Fibroblast of lung (primary cell): ENCODE data around the gene HBG1. TPM values are rescaled to one million over a fixed set of nuclear protein-coding genes. Genes with fewer than 3 reads are reported as not detected.

Source experiments
- DNase-seq, 2 donors: peaks; one replicate each; pipeline versions ENCODE4 v3.0.0 to v3.0.0-alpha.2; 2010; ENCODE audit warnings: low read depth in 2 of 2
- H2AFZ ChIP-seq: 2 replicates; pipeline ENCODE4 v1.5.1; 2012; ENCODE audit warnings: low read length, control low read depth, inconsistent platforms
- H3K27ac ChIP-seq: 2 replicates; pipeline ENCODE4 v1.5.1; 2011; ENCODE audit warnings: low read length, control low read depth; ENCODE audit not compliant: insufficient read depth
- H3K27me3 ChIP-seq: 2 replicates; pipeline ENCODE4 v1.5.1; 2011; ENCODE audit warnings: mild to moderate bottlenecking, low read length; ENCODE audit not compliant: control insufficient read depth, insufficient read depth
- H3K36me3 ChIP-seq: 2 replicates; pipeline ENCODE4 v1.5.1; 2011; ENCODE audit warnings: low read length; ENCODE audit not compliant: control insufficient read depth, insufficient read depth
- H3K4me1 ChIP-seq: 2 replicates; pipeline ENCODE4 v1.5.1; 2011; ENCODE audit warnings: low read length; ENCODE audit not compliant: control insufficient read depth, insufficient read depth; ENCODE audit errors: extremely low read depth
- H3K4me2 ChIP-seq: 2 replicates; pipeline ENCODE4 v1.5.1; 2011; ENCODE audit warnings: low read length, control low read depth; ENCODE audit not compliant: insufficient read depth; ENCODE audit errors: extremely low read depth
- H3K4me3 ChIP-seq, 4 experiments: fragments of 200-600 bp in 1 of 4; sonication (generic) in 1 of 4; replicated peaks in 1 of 4; 2 replicates each; pipeline ENCODE4 v1.5.1; 2011 to 2016; ENCODE audit warnings: low read length in 4 of 4, low read depth in 3 of 4, mild to moderate bottlenecking in 3 of 4, control low read depth in 2 of 4, inconsistent platforms in 1 of 4, mixed read lengths in 1 of 4; ENCODE audit not compliant: insufficient read depth in 1 of 4; ENCODE audit errors: control extremely low read depth in 1 of 4
- H3K79me2 ChIP-seq: 2 replicates; pipeline ENCODE4 v1.5.1; 2012; ENCODE audit warnings: mild to moderate bottlenecking, low read length, inconsistent platforms; ENCODE audit not compliant: control insufficient read depth, insufficient read depth
- H3K9ac ChIP-seq: 2 replicates; pipeline ENCODE4 v1.5.1; 2011; ENCODE audit warnings: mild to moderate bottlenecking, low read length, control low read depth; ENCODE audit not compliant: insufficient read depth
- H3K9me3 ChIP-seq: 2 replicates; pipeline ENCODE4 v1.5.1; 2012; ENCODE audit warnings: low read depth, low read length; ENCODE audit not compliant: control insufficient read depth, insufficient read depth
- H4K20me1 ChIP-seq: 2 replicates; pipeline ENCODE4 v1.5.1; 2011; ENCODE audit warnings: low read length; ENCODE audit not compliant: control insufficient read depth, insufficient read depth; ENCODE audit errors: extremely low read depth
- CTCF ChIP-seq, 2 donors: IDR thresholded peaks in 1 of 2; conservative IDR thresholded peaks in 1 of 2; 1 replicate in 1 of 2; 2 replicates in 1 of 2; pipeline ENCODE4 v1.5.1; 2011 to 2012; ENCODE audit warnings: low read length in 2 of 2, control low read depth in 1 of 2, inconsistent platforms in 1 of 2, low read depth in 1 of 2, mild to moderate bottlenecking in 1 of 2
- EZH2 ChIP-seq: IDR thresholded peaks from 2 replicates; pipeline ENCODE4 v1.5.1; 2012; ENCODE audit warnings: low read length, control low read depth, mild to moderate bottlenecking; ENCODE audit errors: missing control alignments
- polyA plus RNA-seq, 2 donors: library from polyadenylated mRNA; depleted of rRNA in 1 of 2; stranded (reverse) in 1 of 2; unstranded in 1 of 2; fragments of >200 nt; gene quantifications; 2 replicates each; pipeline ENCODE4 v1.2.1, GENCODE V29; 2011 to 2012; ENCODE audit warnings: missing spikeins in 1 of 2
- total RNA-seq: library from RNA; depleted of rRNA; stranded (reverse); fragments of >200 nt; gene quantifications from 2 replicates; pipeline ENCODE4 v1.2.1, GENCODE V29; 2014

The HBG1 gene
- total and polyA plus RNA-seq, 2 donors (not counting 1 experiment from before 2014, with no cell fraction given), result 0.41 TPM; not detected in 1

- no peaks in the 10 kb centered on the region for H3K27me3 ChIP-seq
- TF ChIP-seq EZH2, result no peak
- no peak for TF ChIP-seq CTCF (conservative IDR thresholded peaks at IDR 0.05 in 1 of 2, IDR thresholded peaks at IDR 0.05 in 1 of 2; ENCODE audit: low read depth in 1 of 2, low read length in 2 of 2)
- H3K4me3 ChIP-seq, result no peak overlapping the region
- no peak overlapping the region for H2AFZ ChIP-seq
- H3K4me1 ChIP-seq, result peaks cover under 1% of the 10 kb centered on the region
- H3K4me2 ChIP-seq, result no peak overlapping the region
- no peak overlapping the region for H3K27ac ChIP-seq
- no peak overlapping the region for H3K9ac ChIP-seq
- H3K9me3 ChIP-seq, result no peaks in the 10 kb centered on the region
- no peak for DNase-seq
- H3K36me3 ChIP-seq, result no peaks in the 10 kb centered on the region
- H4K20me1 ChIP-seq, result no peaks in the 10 kb centered on the region
- no peaks in the 10 kb centered on the region for H3K79me2 ChIP-seq
Observed at GRCh38 chr11:5243816-5244180, 5.9 kb downstream of the HBG1 start.

- H3K4me2 ChIP-seq, result no peak overlapping the region
- no peak overlapping the region for H3K4me3 ChIP-seq
- H3K36me3 ChIP-seq, result no peaks in the 10 kb centered on the region
- DNase-seq, result peak in 1 of 2 donors; percentile 7
- TF ChIP-seq EZH2 (no peak), CTCF (conservative IDR thresholded peaks at IDR 0.05 in 1 of 2, IDR thresholded peaks at IDR 0.05 in 1 of 2; ENCODE audit: low read depth in 1 of 2, low read length in 2 of 2) (no peak)
- H3K27ac ChIP-seq, result no peak overlapping the region
- H3K27me3 ChIP-seq, result no peaks in the 10 kb centered on the region
- no peaks in the 10 kb centered on the region for H4K20me1 ChIP-seq
- H2AFZ ChIP-seq, result no peak overlapping the region
- no peak overlapping the region for H3K9ac ChIP-seq
- H3K79me2 ChIP-seq, result no peaks in the 10 kb centered on the region
- no peaks in the 10 kb centered on the region for H3K9me3 ChIP-seq
- H3K4me1 ChIP-seq, result peaks cover 2% of the 10 kb centered on the region
Observed at GRCh38 chr11:5242933-5243815, 6.5 kb downstream of the HBG1 start.

GRCh38 chr11:5242208-5242607 is 7.4 kb downstream of the HBG1 start:
- H3K36me3 ChIP-seq, result no peaks in the 10 kb centered on the region
- no peak overlapping the region for H3K27ac ChIP-seq
- no peaks in the 10 kb centered on the region for H3K27me3 ChIP-seq
- no peaks in the 10 kb centered on the region for H3K9me3 ChIP-seq
- no peak overlapping the region for H3K4me2 ChIP-seq
- no peak overlapping the region for H3K9ac ChIP-seq
- H2AFZ ChIP-seq, result no peak overlapping the region
- no peaks in the 10 kb centered on the region for H4K20me1 ChIP-seq
- TF ChIP-seq EZH2 (no peak), CTCF (conservative IDR thresholded peaks at IDR 0.05 in 1 of 2, IDR thresholded peaks at IDR 0.05 in 1 of 2; ENCODE audit: low read depth in 1 of 2, low read length in 2 of 2) (no peak)
- peaks cover 2% of the 10 kb centered on the region for H3K4me1 ChIP-seq
- no peaks in the 10 kb centered on the region for H3K79me2 ChIP-seq
- DNase-seq, result no peak
- no peak overlapping the region for H3K4me3 ChIP-seq
